ENCODE results near the gene COL4A6.

DNA sequence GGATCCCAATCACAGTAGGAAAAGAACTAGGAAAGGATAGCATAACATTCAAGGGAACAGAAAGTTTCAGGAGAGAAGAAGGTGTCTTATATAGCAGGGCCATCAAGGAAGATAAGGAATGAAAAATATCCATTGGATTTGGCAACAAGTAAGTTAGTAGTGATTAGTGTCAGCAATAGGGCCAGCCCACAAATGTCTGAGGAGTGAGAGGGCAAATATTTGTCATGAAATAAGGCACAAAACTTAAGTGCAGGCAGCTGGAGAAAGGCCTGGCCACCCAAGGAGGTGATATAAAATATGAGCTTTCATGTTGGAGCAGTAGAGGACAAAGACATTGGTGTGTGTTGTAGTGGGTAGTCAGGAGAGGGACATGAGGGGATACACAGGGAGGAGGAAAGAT is 132.1 kb downstream of the COL4A6 start:
- TF ChIP-seq CTCF (IDR thresholded peaks at IDR 0.05), result no peak
- no peak for TF ChIP-seq POLR2A (IDR thresholded peaks at IDR 0.05)
- no peak for TF ChIP-seq EP300 (IDR thresholded peaks at IDR 0.05)
